PFSK-1 (cell line): ENCODE measurements around the gene DDX25.

ENCODE experiments used
- POLR2AphosphoS5 ChIP-seq: IDR thresholded peaks from 2 replicates; pipeline ENCODE4 v1.6.1; 2012; ENCODE audit warnings: low read depth, mild to moderate bottlenecking, control low read depth, low read length, moderate library complexity
- SIN3A ChIP-seq: IDR thresholded peaks from 2 replicates; pipeline ENCODE4 v1.6.1; 2012; ENCODE audit warnings: mild to moderate bottlenecking, low read length, moderate library complexity, borderline replicate concordance; ENCODE audit not compliant: insufficient read depth

- TF ChIP-seq POLR2AphosphoS5 (no peak), SIN3A (no peak)
These were observed 43.3 kb downstream of the DDX25 start for GRCh38 chr11:125947419-125948277.
